Activated CD8-positive, alpha-beta memory T cell treated with anti-CD3 and anti-CD28 coated beads, Interleukin-2, amount 50 U/mL, for 1 hour (primary cell): Measurements from ENCODE around the gene TNNT2.

ENCODE experiments used
- DNase-seq: peaks from one replicate; pipeline ENCODE4 v3.0.0-alpha.2; 2020; ENCODE audit errors: extremely low read depth

TNNT2 gene

GRCh38 chr1:201316556-201316955 lies 60.9 kb downstream of the TNNT2 start:
- DNase-seq = no peak

GRCh38 chr1:201313086-201313485 lies 64.4 kb downstream of the TNNT2 start:
- DNase-seq = no peak

- DNase-seq = no peak
Measured at GRCh38 chr1:201312298-201312697, 65.2 kb downstream of the TNNT2 start.

GRCh38 chr1:201311356-201312011 lies 66.0 kb downstream of the TNNT2 start:
- no peak for DNase-seq

DNA sequence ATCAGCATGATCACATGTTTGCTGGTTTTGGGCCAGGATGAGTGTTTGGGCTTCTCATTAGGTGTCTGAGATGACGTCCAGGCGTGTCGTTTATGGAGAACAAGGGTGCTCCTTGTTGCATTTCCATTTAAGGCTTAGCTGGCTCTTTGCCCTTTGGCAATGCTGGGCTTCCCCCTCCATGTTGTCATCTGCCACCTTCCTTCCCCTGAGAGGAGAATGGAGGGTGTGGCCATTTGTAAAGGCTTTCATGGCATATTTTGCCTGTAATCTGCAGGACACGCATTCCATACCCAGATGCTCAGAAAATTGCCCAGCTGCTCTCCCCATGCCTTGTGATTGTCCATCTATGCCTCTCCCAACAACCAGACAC lies 66.5 kb downstream of the TNNT2 start:
- DNase-seq = no peak

DNA sequence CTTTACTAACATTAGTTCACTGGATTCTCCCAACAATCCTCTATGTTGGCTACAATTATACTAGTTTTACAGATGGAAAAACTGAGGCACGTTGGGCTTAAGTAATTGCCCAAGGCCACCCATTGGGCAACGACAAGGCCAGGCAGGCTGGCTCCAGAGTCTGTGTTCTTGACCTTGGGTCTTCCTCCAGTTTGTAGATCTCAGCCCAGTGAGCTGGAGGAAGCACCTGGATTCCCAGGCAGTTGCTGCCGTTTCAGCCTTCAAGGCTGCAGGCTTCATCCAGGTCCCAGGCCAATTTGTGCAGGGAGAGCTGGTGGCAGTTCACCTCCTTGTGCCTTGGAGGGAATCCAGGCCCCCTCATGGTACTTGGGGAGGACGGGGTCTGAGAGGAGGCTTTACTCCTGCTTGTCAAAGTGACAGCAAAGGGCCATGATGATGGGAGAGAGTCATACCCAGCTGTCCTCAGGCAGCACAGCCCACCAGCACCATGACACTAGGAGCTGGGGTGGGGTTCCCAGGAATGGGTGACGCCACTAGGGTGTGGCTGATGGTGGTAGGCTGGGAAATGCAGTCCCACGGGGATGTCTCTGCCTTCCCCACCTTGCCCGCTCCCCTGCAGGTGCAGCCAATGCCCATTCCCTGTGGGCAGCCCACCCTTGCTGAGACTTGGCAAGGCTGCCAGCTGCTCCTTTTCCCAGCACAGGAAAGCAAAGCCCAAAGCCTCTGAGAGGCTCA lies 67.1 kb downstream of the TNNT2 start:
- no peak for DNase-seq

- no peak for DNase-seq
Measured at GRCh38 chr1:201309416-201309815, 68.1 kb downstream of the TNNT2 start.
